GM12801 (cell line): ENCODE results near the gene GRPEL2.

Experiments used
- TF ChIP-seq, protein P1 (sequence below): IDR thresholded peaks from one replicate; pipeline ENCODE4 v1.5.1; 2011; ENCODE audit warnings: control low read depth; ENCODE audit not compliant: insufficient read length; ENCODE audit errors: extremely low read depth

GRPEL2 gene

DNA sequence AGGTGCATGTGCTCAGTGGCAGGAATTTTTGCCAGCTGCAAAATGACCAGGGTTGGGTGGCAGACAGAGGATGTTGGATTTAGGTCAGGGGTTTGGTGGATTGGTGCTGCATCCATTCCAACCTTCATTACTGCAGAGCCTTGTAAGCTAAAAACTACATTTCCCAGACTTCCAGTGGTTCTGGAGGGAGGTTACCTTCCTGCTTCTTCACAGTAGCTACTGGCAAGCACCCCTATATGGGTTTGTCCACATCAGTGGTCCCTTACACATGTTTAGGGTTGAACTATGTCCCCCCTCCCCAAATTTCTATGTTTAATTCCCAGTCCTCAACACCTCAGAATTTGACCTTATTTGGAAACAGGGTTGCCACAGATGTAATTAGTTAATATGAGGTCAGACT, 54.5 kb downstream of the GRPEL2 start:
- TF ChIP-seq, protein P1, sequence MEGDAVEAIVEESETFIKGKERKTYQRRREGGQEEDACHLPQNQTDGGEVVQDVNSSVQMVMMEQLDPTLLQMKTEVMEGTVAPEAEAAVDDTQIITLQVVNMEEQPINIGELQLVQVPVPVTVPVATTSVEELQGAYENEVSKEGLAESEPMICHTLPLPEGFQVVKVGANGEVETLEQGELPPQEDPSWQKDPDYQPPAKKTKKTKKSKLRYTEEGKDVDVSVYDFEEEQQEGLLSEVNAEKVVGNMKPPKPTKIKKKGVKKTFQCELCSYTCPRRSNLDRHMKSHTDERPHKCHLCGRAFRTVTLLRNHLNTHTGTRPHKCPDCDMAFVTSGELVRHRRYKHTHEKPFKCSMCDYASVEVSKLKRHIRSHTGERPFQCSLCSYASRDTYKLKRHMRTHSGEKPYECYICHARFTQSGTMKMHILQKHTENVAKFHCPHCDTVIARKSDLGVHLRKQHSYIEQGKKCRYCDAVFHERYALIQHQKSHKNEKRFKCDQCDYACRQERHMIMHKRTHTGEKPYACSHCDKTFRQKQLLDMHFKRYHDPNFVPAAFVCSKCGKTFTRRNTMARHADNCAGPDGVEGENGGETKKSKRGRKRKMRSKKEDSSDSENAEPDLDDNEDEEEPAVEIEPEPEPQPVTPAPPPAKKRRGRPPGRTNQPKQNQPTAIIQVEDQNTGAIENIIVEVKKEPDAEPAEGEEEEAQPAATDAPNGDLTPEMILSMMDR = no peak

DNA sequence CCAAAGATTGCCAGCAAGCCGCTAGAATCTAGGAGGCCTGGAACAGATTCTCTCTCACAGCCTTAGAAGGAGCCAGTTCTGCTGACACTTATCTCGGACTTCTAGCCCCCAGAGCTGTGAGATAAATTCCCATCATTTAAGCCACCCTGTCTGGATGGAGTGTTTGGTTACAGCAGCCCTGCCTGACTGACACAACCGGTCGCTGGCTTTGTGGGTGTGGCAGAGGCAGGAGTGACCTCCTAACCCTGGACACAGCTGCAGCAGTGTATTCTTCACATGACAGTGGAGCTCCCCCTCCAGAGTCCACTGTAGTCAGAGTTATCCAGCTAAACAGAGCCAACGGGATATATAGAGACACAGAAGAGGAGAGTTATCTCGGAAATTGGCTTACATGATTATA, 55.0 kb downstream of the GRPEL2 start:
- TF ChIP-seq, protein P1 = no peak

DNA sequence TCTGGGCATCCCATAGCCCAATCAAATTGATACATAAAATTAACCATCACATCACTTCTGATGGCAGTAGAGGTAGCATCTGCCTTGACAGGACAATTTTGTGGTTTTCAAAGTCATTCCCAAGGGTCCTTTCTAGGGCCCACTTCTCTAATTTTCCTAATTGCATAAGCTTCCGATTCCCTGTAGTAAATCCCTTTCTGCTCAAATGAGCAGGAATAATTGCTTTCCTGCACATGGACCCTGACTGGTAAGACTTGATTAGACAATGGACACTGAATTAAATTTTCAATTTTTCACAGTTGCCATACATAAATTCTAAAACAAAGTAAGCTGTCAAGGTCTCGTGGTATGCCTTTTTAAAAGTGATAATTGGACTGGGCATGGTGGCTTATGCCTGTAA, 55.8 kb downstream of the GRPEL2 start:
- TF ChIP-seq, protein P1 = no peak

DNA sequence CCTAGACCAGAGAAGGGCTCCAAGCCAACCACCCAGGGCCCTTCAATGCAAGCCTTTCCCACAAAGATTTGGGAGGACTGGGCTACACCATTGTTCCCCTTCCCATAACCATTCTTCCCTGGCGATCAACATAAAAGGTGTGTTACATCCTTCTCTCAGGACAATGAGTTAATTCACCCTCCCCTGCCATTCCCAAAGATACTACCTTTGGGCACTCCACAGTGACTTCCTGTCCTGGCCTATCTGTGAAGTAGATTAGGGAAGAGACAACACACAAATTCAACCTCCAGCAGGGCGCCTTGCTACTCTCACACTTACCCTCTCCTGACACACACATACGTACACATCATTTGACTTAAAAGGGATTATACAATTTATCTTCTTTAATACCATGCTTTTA, 57.0 kb downstream of the GRPEL2 start:
- TF ChIP-seq, protein P1 = no peak
